Lower lobe of right lung (tissue), 2 donors: ENCODE measurements around the gene ARHGEF11. TPM values are rescaled to one million over a fixed set of nuclear protein-coding genes. Genes with fewer than 3 reads are reported as not detected.

Experiments used
- ATAC-seq, 2 donors: fragments of 200-7000 bp; cut with Tn5 transposase; one replicate each; pipeline ENCODE4 v1.9.1; 2020 to 2022; ENCODE audit warnings: mild to moderate bottlenecking in 2 of 2, moderate library complexity in 2 of 2
- DNase-seq: peaks from one replicate; pipeline ENCODE4 v3.0.0-alpha.2; 2020
- H3K27ac ChIP-seq: fragments of 200-600 bp; one replicate; pipeline ENCODE4 v1.8.0; 2022
- H3K27me3 ChIP-seq: fragments of 200-600 bp; one replicate; pipeline ENCODE4 v1.8.0; 2022; ENCODE audit warnings: low read depth
- H3K36me3 ChIP-seq: fragments of 200-600 bp; one replicate; pipeline ENCODE4 v1.8.0; 2022; ENCODE audit warnings: mild to moderate bottlenecking
- H3K4me1 ChIP-seq: fragments of 200-600 bp; one replicate; pipeline ENCODE4 v1.8.0; 2022
- H3K4me3 ChIP-seq: fragments of 200-600 bp; one replicate; pipeline ENCODE4 v1.8.0; 2022; ENCODE audit warnings: mild to moderate bottlenecking
- H3K9me3 ChIP-seq: fragments of 200-600 bp; one replicate; pipeline ENCODE4 v1.8.0; 2022
- intact Hi-C: fragments of 100-400 bp; cut with DNase I; formaldehyde crosslinking; loops from one replicate; pipeline ENCODE4 v1.11.0; 2022
- long read RNA-seq: library from polyadenylated mRNA; unstranded; transcript quantifications from one replicate; pipeline ENCODE4 v2.0.0, GENCODE V29; 2021
- total RNA-seq: library from RNA; stranded (reverse); fragmentation: NEBNext Ultra II Directional; extraction: Animal tissue kit (Norgen Biotek cat#: 25700); gene quantifications from one replicate; pipeline ENCODE4 v1.2.1, GENCODE V29; 2021
- TF ChIP-seq, protein P1 (sequence below): fragments of 200-600 bp; IDR thresholded peaks from one replicate; pipeline ENCODE4 v1.8.0; 2022; ENCODE audit warnings: antibody characterized with exemption, mild to moderate bottlenecking
- donor health status: DM: no; HTN: yes; CAD: no; lungs with severe emphysema.

The ARHGEF11 gene, protein sequence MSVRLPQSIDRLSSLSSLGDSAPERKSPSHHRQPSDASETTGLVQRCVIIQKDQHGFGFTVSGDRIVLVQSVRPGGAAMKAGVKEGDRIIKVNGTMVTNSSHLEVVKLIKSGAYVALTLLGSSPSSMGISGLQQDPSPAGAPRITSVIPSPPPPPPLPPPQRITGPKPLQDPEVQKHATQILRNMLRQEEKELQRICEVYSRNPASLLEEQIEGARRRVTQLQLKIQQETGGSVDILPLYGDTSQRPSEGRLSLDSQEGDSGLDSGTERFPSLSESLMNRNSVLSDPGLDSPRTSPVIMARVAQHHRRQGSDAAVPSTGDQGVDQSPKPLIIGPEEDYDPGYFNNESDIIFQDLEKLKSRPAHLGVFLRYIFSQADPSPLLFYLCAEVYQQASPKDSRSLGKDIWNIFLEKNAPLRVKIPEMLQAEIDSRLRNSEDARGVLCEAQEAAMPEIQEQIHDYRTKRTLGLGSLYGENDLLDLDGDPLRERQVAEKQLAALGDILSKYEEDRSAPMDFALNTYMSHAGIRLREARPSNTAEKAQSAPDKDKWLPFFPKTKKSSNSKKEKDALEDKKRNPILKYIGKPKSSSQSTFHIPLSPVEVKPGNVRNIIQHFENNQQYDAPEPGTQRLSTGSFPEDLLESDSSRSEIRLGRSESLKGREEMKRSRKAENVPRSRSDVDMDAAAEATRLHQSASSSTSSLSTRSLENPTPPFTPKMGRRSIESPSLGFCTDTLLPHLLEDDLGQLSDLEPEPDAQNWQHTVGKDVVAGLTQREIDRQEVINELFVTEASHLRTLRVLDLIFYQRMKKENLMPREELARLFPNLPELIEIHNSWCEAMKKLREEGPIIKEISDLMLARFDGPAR (N-terminal part only)
- 54.5 TPM for total RNA-seq
- long read RNA-seq, full-length matches to known transcripts = 3 of 88 reads
- long read RNA-seq, partial matches to known transcripts = 55 of 88 reads
- long read RNA-seq, other reads (novel, unspliced or antisense) = 30 of 88 reads

- H3K4me3 ChIP-seq = peak within 1 kb of the TSS; percentile 69
- H3K36me3 ChIP-seq = no peaks in the 10 kb centered on the region
- no peaks in the 10 kb centered on the region for H3K27me3 ChIP-seq
- TF ChIP-seq, protein P1, sequence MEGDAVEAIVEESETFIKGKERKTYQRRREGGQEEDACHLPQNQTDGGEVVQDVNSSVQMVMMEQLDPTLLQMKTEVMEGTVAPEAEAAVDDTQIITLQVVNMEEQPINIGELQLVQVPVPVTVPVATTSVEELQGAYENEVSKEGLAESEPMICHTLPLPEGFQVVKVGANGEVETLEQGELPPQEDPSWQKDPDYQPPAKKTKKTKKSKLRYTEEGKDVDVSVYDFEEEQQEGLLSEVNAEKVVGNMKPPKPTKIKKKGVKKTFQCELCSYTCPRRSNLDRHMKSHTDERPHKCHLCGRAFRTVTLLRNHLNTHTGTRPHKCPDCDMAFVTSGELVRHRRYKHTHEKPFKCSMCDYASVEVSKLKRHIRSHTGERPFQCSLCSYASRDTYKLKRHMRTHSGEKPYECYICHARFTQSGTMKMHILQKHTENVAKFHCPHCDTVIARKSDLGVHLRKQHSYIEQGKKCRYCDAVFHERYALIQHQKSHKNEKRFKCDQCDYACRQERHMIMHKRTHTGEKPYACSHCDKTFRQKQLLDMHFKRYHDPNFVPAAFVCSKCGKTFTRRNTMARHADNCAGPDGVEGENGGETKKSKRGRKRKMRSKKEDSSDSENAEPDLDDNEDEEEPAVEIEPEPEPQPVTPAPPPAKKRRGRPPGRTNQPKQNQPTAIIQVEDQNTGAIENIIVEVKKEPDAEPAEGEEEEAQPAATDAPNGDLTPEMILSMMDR = no peak
- intact Hi-C loops = no loop called here
- DNase-seq (peak; percentile 93), ATAC-seq (peak; percentile 98 to 99)
- H3K4me1 ChIP-seq = peaks cover 51% of the 10 kb centered on the region
- peak within 1 kb of the TSS; percentile 89 for H3K27ac ChIP-seq
- H3K9me3 ChIP-seq = no peaks in the 10 kb centered on the region
These were observed at the start of gene ARHGEF11 for GRCh38 chr1:157045250-157046218. TSS of gene ARHGEF11 (minus strand) at chr1:157045742. CDS start at chr1:157044330, 1,412 bp downstream.

DNA sequence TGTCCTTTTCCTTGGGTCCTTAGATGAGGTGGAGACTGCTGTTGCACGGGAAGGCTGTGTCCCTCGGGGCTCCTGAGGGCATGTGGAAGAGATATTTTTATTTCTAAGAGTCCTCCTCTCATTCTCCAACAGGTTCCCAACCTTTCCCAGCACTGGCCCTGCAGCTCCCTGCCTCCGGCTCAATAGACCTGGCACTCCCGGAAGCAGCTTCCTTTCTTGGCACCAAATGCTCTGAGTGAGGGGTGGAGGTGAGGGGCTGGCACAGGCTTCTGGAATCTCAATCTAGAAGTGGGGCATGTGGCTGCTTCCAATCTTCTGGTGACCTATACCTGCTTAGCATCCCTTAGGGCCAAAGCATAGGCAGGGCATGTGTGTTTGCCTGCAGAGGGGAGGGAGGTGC lies 49.5 kb upstream of the ARHGEF11 start:
- Histone ChIP-seq H3K27me3 (no peaks in the 10 kb centered on the region), H3K4me3 (no peak overlapping the region), H3K36me3 (no peaks in the 10 kb centered on the region), H3K4me1 (no peaks in the 10 kb centered on the region), H3K9me3 (no peaks in the 10 kb centered on the region), H3K27ac (no peak overlapping the region)
- ATAC-seq (no peak), DNase-seq (no peak)
- TF ChIP-seq, protein P1 = no peak
- intact Hi-C loops = no loop called here

GRCh38 chr1:157092831-157093230 lies 47.3 kb upstream of the ARHGEF11 start:
- TF ChIP-seq, protein P1 = no peak
- H3K4me1 ChIP-seq = no peaks in the 10 kb centered on the region

GRCh38 chr1:157091668-157092273 lies 46.2 kb upstream of the ARHGEF11 start:
- Histone ChIP-seq H3K27me3 (no peaks in the 10 kb centered on the region), H3K27ac (no peak overlapping the region), H3K36me3 (no peaks in the 10 kb centered on the region), H3K4me3 (no peak overlapping the region), H3K9me3 (no peaks in the 10 kb centered on the region), H3K4me1 (no peaks in the 10 kb centered on the region)
- intact Hi-C loops = no loop called here
- no peak for DNase-seq
- no peak for ATAC-seq
- TF ChIP-seq, protein P1 = no peak

More at GRCh38 chr1:157092831-157093230, 47.3 kb upstream of the ARHGEF11 start:
- intact Hi-C loops = no loop called here
- no peak overlapping the region for H3K27ac ChIP-seq
- H3K4me3 ChIP-seq = no peak overlapping the region
- peak in 1 of 2 donors; percentile 21 for ATAC-seq
- DNase-seq = no peak
- H3K36me3 ChIP-seq = no peaks in the 10 kb centered on the region
- no peaks in the 10 kb centered on the region for H3K9me3 ChIP-seq
- no peaks in the 10 kb centered on the region for H3K27me3 ChIP-seq
